HL-60/S4 treated with retinoic acid at 250 ng/mL for 4 days and 3 days (cell line): Measurements from ENCODE around the gene MAP1A.
"Not testable (repeated sequence)": the region's sequence is repeated elsewhere in the genome, so short reads cannot be mapped to it uniquely, and the experiment has no call there.

Source experiments
- in situ Hi-C: fragments of 300-500 bp; cut with MboI; formaldehyde crosslinking; loops from 2 replicates; pipeline ENCODE4 v1.7.0; 2022; ENCODE audit warnings: low sequenced_read_pairs

Gene MAP1A

DNA sequence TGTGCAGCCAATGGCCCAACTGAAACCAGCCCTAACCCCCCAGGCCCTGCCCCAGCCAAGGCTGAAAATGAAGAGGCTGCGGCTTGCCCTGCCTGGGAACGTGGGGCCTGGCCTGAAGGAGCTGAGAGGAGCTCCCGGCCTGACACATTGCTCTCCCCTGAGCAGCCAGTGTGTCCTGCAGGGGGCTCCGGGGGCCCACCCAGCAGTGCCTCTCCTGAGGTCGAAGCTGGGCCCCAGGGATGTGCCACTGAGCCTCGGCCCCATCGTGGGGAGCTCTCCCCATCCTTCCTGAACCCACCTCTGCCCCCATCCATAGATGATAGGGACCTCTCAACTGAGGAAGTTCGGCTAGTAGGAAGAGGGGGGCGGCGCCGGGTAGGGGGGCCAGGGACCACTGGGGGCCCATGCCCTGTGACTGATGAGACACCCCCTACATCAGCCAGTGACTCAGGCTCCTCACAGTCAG, 11.2 kb downstream of the MAP1A start:
- in situ Hi-C loops, result no loop called here

DNA sequence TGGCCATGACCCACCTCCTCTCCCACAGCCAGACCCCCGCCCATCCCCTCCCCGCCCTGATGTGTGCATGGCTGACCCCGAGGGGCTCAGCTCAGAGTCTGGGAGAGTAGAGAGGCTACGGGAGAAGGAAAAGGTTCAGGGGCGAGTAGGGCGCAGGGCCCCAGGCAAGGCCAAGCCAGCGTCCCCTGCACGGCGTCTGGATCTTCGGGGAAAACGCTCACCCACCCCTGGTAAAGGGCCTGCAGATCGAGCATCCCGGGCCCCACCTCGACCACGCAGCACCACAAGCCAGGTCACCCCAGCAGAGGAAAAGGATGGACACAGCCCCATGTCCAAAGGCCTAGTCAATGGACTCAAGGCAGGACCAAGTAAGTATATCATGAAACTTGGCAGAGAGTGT, 11.7 kb downstream of the MAP1A start:
- in situ Hi-C loops, result no loop called here

GRCh38 chr15:43529587-43530345, 12.4 kb downstream of the MAP1A start:
- in situ Hi-C loops, result no loop called here

DNA sequence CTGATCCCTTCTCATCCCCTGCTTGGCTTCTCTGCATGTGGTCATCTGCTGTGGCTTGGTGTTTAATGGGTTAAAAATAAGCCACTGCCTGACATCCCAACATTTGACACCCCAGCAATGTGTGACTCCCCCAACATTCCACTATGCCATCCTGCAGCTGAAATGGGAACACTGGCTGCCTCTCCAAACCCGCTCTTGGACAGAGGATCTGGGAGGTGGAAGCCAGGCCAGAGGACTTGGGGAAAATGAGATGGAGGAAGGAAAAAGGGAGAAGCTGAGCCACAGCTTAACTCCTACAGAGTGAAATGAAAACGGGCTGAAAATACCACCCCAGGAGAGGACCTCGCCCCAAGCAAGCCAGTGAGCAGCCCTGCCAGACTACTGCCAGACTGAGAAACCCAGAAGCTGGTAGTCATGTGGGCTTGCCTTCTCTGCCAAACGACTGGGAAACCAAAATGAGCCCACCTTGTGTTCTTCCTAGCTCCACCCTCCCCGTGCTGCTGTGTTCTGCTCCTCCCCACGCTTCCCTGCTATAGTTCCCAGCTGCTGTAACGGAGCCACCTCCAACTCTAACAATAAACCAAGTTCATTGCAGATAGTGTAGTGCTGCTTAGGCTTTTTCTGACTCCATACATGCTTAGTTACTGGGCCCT, 13.7 kb downstream of the MAP1A start:
- in situ Hi-C loops, result no loop called here

DNA sequence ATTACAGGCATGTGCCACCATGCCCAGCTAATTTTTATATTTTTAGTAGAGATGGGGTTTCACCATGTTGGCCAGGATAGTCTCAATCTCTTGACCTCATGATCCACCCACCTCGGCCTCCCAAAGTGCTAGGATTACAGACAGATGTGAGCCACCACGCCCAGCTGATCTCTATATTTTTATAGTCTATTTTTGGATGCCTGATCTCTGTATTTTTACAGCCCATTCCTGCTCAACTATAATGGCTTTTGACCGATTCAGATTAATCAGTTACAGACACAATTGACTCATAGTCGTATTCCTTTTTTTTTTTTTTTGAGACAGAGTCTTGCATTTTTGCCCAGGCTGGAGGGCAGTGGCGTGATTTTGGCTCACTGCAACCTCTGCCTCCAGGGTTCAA, 15.4 kb downstream of the MAP1A start:
- in situ Hi-C loops, result not testable (repeated sequence)

- in situ Hi-C loops, result no loop called here
These were observed 17.5 kb downstream of the MAP1A start for GRCh38 chr15:43534897-43535296.

- in situ Hi-C loops, result no loop called here
These were observed 20.7 kb downstream of the MAP1A start for GRCh38 chr15:43538091-43538490.

GRCh38 chr15:43541785-43542184, 24.4 kb downstream of the MAP1A start:
- in situ Hi-C loops, result no loop called here

GRCh38 chr15:43544266-43544665, 26.9 kb downstream of the MAP1A start:
- in situ Hi-C loops, result no loop called here

DNA sequence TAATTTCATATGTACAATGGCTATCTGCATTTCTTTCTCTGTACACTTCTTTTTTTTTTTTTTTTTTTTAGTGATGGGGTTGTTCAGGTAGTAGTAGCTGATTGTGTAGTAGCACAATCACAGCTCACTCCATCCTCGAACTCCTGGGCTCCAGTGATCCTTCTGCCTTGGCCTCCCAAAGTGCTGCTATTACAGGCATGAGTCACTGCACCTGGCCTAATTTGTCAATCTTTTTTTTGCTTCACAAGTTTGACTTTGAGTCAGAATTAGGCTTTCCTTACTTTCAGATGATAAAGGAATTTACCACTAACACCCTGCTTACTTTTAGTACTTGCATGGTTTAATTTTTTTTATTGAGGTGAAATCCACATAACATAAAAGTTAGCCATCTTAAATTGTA, 28.0 kb downstream of the MAP1A start:
- in situ Hi-C loops, result no loop called here

DNA sequence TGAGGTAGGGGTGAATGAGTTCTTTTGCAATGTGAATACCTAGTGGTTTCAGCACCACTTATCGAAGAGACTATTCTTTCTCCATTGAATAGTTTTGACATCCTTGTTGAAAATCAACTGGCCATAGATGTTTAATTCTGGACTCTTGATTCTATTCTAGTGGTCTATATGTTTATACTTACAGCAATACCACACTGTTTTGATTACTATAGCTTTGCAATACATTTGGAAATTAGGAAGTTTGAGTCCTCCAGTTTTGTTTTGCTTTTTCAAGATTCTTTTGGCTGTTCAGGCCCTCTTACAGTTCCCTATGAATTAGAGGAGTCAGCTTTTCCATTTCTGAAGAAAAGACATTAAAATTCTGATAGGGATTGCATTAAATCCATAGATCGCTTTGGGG, 30.1 kb downstream of the MAP1A start:
- in situ Hi-C loops, result no loop called here

- in situ Hi-C loops, result no loop called here
These were observed 33.3 kb downstream of the MAP1A start for GRCh38 chr15:43550527-43551363.

DNA sequence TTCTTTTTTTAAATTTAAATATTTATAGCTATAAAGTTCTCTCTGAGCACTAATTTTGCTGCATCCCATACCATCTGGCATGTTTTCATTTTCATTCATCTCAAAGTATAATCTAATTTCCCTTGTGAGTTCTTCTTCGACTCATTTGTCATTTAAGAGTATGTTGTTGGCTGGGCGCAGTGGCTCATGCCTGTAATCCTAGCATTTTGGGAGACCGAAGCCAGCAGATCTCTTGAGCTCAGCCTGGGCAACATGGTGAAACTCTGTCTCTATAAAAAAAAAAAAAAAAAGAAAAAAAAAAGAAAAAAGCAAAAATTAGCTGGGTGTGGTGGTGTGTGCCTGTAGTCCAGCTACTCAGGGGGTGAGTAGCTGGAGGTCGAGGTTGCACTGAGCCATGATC, 34.8 kb downstream of the MAP1A start:
- in situ Hi-C loops, result no loop called here

- in situ Hi-C loops, result no loop called here
These were observed 35.6 kb downstream of the MAP1A start for GRCh38 chr15:43552986-43553385.

GRCh38 chr15:43562753-43563152, 45.3 kb downstream of the MAP1A start:
- in situ Hi-C loops, result not testable (repeated sequence)

DNA sequence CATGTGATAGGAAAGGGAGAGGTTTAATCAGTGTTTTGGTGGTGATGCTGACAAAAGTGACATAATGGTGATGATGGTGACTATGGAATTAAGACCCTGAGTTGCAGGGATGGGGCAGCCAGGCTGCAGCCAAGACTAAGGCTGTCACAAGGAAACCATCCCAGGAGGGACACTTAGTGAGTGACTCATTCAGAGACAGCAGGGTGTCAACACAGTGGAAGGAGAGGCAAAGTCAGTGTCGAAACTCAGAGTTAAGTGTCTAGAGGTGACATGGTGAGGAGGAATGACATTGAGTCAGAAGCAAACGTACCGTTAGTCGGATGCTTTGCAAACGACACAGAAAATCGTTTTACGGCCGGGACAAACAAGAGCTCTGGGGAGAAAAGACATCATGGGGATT, 46.4 kb downstream of the MAP1A start:
- in situ Hi-C loops, result not testable (repeated sequence)

GRCh38 chr15:43566615-43567014, 49.2 kb downstream of the MAP1A start:
- in situ Hi-C loops, result not testable (repeated sequence)

DNA sequence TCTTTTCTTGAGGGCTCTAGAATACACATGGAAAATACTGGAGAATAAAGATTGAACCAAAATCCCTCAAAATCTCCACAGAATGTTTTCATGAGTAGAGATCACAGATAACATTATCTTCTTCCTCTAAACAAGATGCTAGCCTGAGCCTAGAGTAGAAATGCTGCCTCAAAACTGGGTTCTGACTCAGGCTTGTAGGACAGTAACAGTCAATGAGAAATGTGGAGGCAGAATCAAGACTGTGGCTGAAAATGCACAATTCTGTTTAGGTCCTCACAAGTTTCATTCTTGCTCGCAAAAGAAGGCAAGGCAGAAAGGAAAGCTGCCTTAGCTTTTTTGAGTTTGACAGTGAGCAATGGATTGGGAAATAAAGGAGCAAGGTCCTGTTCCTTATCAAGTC, 57.2 kb downstream of the MAP1A start:
- in situ Hi-C loops, result not testable (repeated sequence)
